ENCODE results near the gene ARPC5L.

DNA sequence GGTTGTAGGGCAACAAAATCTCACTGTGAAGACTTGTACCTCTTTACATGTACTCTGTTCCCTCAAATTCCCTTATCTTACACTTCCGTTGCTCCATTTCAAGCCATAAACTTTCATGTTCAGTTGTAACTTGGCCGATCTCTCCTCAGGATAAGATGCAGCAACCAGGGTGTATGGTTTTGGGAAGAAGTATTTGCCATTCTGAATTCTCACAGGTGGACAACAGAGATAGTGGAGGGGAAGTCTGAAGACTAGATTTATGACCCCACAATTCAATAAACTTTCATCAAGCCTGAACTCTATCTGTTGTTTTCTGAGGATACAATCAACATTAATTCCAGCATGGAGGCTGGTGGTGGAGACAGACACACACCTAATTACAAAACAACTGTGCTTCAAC lies 51.4 kb downstream of the ARPC5L start:
- no peak for TF ChIP-seq POLR2A (IDR thresholded peaks at IDR 0.05)
- no peak for TF ChIP-seq CTCF (IDR thresholded peaks at IDR 0.05)
